ENCODE data around the gene GP1BA. TPM values are rescaled to one million over a fixed set of nuclear protein-coding genes. Genes with fewer than 3 reads are reported as not detected.

GP1BA gene
- polyA plus RNA-seq, 3 donors: 1.6 to 2.9 (median 2.4) TPM

GRCh38 chr17:4949321-4950074 is 17.4 kb downstream of the GP1BA start:
- no peak for DNase-seq (ENCODE audit: low read depth in 3 of 3, low spot score in 2 of 3)

DNA sequence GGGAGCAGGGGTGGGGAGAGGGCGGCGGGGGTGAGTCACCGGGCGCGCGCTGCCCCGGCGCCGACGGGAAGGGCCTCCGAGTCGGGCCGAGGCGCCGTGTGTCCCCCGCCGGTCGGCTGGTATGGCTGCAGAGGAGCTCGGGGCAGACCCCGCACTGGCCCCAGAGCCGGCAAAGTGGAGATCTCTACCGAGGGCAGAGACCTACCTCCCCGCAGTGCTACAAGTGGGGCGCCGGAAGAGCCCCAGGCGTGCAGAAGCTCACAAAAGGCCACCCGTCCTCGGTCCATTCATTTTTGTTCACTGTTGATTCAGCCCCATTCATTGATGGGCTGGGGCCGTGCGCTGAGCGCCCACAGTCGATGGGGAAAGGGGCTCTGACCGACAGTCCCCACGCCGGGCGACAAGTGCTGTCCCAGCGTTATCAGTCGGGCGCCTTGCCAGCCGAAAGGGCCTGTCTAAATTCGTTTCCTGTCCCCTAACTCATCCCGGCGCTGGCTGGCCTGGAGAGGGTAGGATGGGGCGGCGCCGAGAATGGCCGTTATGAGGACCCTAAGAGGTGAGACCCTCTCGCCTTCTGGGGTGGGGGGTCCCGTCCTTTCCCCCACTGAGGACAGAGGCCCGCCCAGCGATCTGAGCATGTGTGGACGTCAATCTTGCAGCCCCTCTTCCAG is 18.1 kb downstream of the GP1BA start:
- no peak for DNase-seq (ENCODE audit: low read depth in 3 of 3, low spot score in 2 of 3)

DNA sequence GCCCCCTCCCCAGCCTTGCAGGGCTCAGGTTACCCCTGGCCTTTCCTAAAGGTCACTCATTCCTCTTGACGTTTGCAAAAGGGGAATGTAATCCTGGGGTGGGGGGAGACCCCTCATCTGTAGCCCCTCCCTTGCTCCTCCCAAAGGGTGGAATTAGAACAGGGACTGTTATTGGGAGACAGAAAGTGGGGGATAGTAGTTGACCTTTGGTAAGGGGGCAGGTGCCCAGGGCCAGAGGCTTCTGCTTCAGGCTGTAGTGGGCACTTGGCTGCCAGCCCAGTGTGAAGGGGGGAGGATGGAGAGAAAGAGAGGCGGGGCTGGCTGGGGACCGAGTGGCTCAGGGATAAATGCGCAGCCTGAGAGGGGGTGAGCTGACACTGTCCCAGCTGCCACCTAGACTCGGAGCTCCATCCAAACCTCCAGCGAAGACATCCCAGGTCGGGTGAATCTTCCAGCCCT is 18.7 kb downstream of the GP1BA start, which contains the start of gene ENO3:
Gene ENO3, plus strand, starts transcription at position 374 of the 459 bp plus-strand sequence. CDS start 711 bp downstream, outside the sequence.
- no peak for DNase-seq (ENCODE audit: low read depth in 3 of 3, low spot score in 2 of 3)

DNA sequence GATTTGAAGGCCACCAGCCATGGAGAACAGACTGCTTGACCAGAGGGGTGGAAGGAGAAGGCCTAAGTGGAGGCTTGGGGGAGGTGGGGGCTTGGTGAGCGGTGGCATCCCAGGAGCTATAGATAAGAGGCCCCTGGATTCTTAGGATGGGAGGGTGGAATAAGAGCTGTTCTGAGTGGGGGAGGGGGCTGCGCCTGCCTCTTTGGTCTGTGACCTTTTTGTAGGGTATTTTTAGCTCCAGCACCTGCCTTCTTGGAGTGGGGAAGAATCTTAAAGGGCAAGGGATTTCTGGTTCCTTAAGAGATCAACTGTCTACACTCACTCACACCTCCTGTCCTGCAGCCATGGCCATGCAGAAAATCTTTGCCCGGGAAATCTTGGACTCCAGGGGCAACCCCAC is 19.4 kb downstream of the GP1BA start:
- DNase-seq (ENCODE audit: low read depth in 3 of 3, low spot score in 2 of 3): no peak

GRCh38 chr17:4953451-4953961 is 21.4 kb downstream of the GP1BA start:
- DNase-seq (ENCODE audit: low read depth in 3 of 3, low spot score in 2 of 3): no peak

DNA sequence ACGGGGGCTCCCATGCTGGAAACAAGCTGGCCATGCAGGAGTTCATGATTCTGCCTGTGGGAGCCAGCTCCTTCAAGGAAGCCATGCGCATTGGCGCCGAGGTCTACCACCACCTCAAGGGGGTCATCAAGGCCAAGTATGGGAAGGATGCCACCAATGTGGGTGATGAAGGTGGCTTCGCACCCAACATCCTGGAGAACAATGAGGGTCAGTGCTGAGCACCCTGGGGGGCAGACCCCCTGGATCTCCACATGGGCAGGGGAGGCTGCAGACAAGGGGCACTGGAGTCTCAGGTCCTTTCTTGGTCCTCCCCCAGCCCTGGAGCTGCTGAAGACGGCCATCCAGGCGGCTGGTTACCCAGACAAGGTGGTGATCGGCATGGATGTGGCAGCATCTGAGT is 23.0 kb downstream of the GP1BA start:
- DNase-seq (ENCODE audit: low read depth in 3 of 3, low spot score in 2 of 3): no peak

GRCh38 chr17:4956493-4957061 is 24.5 kb downstream of the GP1BA start:
- no peak for DNase-seq (ENCODE audit: low read depth in 3 of 3, low spot score in 2 of 3)

DNA sequence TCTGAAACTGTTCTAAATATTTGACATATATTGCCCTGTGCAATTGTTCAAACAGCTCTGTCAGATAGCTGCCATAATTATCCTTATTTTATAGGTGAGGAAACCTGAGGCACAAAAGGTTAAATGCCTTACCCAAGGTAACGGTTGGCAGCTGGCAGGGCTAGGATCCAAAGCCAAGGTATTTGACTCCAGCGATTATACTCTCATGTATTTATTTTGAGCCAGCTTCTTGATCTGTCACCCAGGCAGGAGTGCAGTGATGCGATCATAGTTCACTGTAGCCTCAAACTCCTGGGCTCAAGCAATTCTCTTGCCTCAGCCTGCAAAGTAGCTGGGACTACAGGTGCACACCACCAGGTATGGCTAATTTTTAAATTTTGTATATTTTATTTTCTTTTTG is 26.0 kb downstream of the GP1BA start:
- no peak for DNase-seq (ENCODE audit: low read depth in 3 of 3, low spot score in 2 of 3)

DNA sequence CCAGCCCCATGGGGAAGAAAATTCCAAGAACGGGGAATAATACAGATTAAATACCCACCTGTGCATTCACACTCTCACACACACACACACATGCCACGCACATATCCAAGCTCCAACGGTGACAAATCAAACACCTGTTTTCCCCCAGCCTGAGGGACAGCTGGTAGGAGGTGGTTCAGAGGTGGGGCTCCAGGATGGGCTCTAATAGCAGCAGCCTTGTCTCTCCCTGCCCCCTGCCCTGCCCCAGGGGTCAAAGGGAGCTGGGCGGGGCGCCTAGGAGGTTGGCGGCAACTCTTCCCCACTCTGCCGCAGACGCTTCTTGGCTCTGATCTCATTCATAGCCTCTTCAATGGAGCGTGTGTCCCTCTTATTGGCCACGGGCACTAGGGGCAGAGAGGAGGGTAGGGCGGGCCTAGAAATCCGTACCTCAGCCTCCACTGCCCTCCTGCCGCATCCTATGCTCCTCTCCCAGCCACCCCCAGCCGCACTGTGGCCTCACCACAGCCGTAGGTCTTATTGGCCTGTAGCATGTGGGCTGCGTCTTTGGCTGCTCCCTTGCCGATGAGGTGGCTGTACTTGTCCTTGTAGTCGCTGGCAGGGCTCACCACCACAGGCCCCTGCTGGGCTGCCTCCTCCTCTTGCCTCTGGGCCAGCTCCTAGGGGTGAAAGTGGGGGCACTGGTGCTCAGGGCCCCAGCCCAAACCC is 27.3 kb downstream of the GP1BA start:
- DNase-seq (ENCODE audit: low read depth in 3 of 3, low spot score in 2 of 3): no peak

DNA sequence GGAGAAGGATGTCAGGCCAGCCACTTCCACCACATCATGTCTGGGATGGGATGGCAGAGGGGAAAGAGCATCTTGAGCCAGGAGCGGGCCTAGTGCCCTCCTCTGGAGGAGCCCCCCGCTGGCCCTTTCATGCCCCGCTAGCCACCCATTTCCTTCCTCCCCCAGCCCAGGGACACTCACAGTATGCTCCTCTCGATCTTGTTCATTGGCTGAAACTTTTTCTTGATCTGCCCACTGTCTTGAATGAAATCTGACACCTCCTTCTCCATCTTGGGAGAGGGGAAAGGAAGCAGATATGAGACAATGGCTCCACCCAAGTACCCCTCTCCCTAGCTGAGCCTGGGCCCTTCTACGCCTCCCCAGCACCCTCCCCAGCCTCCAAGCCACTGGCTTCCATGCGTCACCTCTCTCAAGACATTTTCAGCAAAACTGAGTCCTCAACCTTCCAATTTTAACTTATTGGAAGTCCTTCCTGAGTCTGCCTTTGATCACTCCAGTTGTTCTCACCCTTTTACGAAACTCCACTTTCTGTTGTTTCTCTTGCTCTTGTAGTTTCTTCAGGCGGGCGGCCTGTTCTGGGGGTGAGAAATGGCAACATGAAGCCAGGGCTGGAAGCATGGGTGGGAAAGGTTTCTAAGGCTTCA is 28.3 kb downstream of the GP1BA start:
- DNase-seq (ENCODE audit: low read depth in 3 of 3, low spot score in 2 of 3): no peak

DNA sequence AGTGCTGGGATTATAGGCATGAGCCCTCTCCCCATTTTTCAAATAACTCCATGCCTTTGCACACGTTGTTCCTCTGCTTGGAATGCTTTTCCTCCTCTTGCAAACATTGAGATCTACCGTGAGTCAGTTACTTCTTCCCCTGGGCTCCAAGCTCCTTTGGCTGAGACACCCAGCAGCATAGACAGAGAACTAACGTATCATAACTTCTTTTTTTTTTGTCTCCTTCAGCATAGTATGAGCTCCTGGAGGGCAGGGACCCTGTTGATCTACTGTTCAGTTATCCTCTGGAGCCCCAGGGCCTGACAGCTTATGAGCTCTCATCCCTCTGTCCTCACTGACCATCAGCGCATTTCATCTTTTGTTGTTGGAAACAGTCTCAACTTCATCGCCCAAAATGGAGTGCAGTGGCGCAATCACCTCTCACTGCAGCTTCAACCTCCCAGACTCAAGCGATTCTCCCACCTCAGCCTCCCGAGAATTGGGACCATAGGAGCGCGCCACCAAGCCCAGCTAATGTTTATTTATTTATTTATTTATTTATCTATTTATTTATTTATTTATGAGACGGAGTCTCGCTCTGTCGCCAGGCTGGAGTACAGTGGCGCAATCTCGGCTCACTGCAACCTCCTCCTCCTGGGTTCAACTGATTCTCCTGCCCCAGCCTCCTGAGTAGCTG is 33.4 kb downstream of the GP1BA start:
- DNase-seq (ENCODE audit: low read depth in 3 of 3, low spot score in 2 of 3): no peak

DNA sequence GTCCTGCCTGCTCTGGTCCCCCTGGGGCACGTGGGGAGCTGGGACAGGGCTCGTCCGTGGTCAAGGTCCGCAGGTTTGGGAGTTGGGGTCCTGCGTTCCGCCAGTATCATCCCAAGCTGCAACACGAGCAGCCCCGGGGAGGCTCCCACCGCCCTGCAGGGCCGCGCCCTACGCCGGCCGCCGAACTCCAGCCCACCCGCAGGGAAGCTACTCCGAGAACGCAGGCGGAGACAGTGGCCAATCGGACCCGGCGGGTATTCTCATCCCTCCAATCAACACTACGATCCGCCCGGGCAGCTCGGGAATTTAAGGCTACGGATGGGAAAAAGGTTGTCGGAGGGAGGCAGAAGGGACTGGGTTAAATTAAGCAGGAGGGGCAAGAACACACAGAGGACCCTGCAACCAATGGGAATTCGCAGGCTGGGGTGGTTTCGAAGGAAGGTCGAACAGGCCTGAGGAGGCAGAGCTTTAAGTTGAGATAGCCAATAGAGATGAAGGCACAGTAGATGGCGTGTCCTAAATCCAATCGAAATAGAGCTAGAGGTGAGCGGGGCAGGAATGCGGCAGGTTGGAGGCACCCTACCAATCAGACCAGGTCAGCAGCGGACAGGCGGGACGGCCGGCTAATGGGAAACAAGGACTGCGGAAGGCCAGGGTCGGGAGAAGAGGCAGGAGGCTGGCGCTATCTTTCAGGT is 34.9 kb downstream of the GP1BA start:
- DNase-seq (ENCODE audit: low read depth in 3 of 3, low spot score in 2 of 3): peak; percentile 98 to 99 (median 98)

DNA sequence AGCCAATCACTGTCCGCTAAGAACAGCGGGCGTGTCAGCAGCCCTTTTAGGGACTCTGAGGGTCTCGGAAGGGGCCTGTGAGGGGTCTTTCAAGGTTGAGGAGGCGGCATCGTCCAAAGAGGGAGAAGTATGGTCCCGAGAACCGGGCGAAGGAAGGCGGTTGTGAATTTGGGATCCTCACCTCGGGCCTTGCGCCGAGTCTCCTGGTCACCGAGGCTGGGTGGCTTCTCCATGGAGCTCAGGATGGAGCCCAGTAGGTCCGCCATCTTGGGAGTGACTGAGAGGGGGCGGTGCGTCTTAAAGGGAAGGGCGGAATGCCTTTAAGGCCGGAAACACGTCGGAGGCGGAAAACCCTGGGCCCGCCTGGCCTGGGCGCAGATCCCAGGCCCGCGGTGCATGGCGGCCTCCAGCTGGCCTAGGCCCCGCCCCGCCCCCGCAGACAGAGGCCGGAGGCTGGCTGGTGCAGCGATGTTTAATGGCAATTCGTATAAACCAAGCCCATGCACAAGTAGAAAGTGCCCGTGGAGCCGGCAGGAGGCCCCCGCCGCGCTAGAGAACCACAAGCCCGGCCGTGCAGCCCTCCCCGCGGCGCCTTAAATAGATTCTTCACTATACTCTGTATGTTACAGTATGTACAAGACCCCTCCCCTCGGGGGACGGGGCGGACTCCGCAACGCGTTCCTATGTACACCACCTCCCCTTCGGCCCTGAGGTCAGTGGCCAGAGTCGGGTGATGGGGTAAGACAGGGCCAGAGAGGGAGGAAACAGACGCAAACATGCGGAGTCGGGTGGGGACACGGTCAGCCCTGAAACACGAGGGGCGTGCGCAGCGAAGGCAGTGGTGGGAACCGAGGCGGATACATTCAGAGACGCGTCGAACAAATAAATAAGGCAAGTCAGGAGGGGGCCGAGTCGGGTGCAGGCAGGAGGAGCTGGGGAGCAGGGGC is 35.7 kb downstream of the GP1BA start, which contains the start of gene SPAG7:
Gene SPAG7, minus strand, starts transcription at position 279 of the 947 bp plus-strand sequence. Its CDS starts 13 bp downstream, at position 266.
- peak; percentile 94 to 99 (median 99) for DNase-seq (ENCODE audit: low read depth in 3 of 3, low spot score in 2 of 3)

DNA sequence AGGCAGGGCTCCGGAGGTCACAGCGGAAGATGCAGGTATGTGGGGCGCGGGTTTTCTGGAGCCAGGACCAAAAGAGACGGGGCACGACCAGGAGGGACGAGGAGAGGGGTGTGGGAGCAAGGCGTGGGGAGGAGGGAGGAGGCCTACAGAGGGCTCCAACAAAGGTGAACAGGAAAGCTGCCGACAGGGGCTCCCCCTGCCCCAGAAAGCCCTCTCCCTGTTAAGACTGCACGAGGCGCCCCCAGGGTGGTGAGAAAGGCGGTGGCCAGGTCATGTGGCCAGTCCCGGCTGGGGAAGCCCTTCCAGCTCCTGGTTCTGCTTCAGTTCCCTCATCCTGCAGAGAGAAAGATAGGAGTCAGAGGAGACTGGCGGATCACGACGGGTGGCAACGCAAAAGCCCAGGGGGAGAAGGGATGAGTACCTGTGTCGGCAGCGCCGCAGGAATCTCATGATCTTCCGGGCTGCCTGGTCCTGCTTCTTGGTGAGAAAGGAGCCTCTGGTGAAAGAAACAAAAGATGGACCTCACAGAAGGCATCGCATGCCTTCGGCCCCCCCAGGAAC is 36.5 kb downstream of the GP1BA start:
- no peak for DNase-seq (ENCODE audit: low read depth in 3 of 3, low spot score in 2 of 3)

GRCh38 chr17:4969047-4969550 is 37.0 kb downstream of the GP1BA start:
- DNase-seq (ENCODE audit: low read depth in 3 of 3, low spot score in 2 of 3): no peak

DNA sequence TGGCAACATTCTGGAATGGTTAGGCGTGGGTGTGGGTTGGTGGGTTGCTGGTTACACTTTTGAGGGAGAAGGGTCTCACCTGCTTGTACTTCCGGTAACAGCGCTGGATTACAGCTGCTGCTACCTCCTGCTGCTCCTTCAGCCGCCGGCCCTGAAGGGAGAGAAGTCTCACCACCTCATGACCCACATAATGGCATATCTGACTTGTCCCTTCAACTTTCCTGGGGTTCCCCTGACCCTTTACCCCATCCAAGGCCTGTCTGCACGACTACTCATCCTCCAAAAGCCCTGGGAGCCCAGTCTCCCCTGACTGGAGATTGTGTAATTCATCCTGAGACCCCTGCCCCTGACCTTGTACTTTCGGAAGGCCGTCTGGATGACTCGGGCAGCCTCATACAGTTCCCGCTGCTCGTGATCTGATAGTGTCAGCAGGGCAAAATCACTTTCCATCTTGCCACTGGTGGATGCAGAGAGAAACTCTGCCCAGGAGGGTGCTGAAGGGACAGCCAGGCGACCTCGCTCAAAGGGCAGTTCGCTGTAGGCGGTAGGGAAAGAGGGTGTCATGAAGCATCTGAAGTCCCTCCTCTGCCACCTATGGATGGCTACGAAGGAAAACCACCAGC is 37.6 kb downstream of the GP1BA start:
- DNase-seq (ENCODE audit: low read depth in 3 of 3, low spot score in 2 of 3): no peak

DNA sequence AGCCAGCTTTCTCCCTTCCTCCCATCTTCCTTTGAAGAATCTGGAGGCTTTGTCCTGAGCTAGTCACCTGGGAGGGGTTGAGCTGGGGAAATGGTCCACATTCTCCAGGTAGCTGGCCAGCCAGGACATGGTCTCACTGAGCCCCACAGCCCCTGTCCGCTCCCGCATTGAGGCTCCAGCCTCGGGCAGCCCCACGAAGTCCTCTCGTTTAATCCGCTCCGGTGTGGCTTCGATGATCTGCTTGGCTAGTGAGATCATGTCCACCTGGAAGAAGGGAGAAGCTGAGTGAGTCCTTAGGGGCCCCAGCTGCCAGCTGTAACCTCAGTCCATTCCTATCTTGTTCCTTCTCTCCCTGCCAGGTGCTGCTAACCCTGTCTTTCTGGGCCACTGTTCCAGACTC is 38.2 kb downstream of the GP1BA start:
- DNase-seq (ENCODE audit: low read depth in 3 of 3, low spot score in 2 of 3): no peak

Measured in right renal cortex interstitium (tissue), 3 donors.